Activated CD8-positive, alpha-beta memory T cell treated with anti-CD3 and anti-CD28 coated beads, Interleukin-2, amount 10 ng/mL, durations not matched to agents 7 days and 5 days (primary cell): ENCODE measurements around the gene CWF19L2. TPM values are rescaled to one million over a fixed set of nuclear protein-coding genes. Genes with fewer than 3 reads are reported as not detected.
A peak's percentile ranks its signal among the peaks of the same experiment; 100 is the strongest.
"Not testable (repeated sequence)": the region's sequence is repeated elsewhere in the genome, so short reads cannot be mapped to it uniquely, and the experiment has no call there.

Source experiments
- ATAC-seq: fragments of 150-1000 bp; cut with Tn5 transposase; one replicate; pipeline ENCODE4 v1.10.0; 2021; ENCODE audit warnings: moderate library complexity
- CTCF ChIA-PET: fragments of 350-600 bp; sonication (Branson Sonifier 250); formaldehyde crosslinking; loops from one replicate; lab custom pipeline; 2021; ENCODE audit warnings: antibody characterized with exemption; lab: Charles Lee
- DNase-seq: peaks from one replicate; pipeline ENCODE4 v3.0.0-alpha.2; 2020
- H3K27ac Mint-ChIP-seq: one replicate; pipeline ENCODE4 v1.8.0; 2021; ENCODE audit warnings: mild to moderate bottlenecking, mixed read lengths
- H3K27me3 Mint-ChIP-seq: one replicate; pipeline ENCODE4 v1.8.0; 2021; ENCODE audit warnings: mixed read lengths
- H3K36me3 Mint-ChIP-seq: one replicate; pipeline ENCODE4 v1.8.0; 2021; ENCODE audit warnings: mild to moderate bottlenecking, mixed read lengths
- H3K4me1 Mint-ChIP-seq: one replicate; pipeline ENCODE4 v1.8.0; 2021; ENCODE audit warnings: mixed read lengths
- H3K4me3 Mint-ChIP-seq: one replicate; pipeline ENCODE4 v1.8.0; 2021; ENCODE audit warnings: mild to moderate bottlenecking, moderate library complexity, mixed read lengths
- H3K9me3 Mint-ChIP-seq: one replicate; pipeline ENCODE4 v1.8.0; 2022; ENCODE audit warnings: low read depth, mixed read lengths
- total RNA-seq, 2 experiments: library from RNA; stranded (reverse); gene quantifications; one replicate each; pipeline ENCODE4 v1.2.3, GENCODE V29; 2021

Gene CWF19L2
- total RNA-seq, 2 experiments from 2014 or later: 14.1 to 17.3 TPM

- no peaks in the 10 kb centered on the region for H3K4me1 Mint-ChIP-seq
- no peak for ATAC-seq
- no peak overlapping the region for H3K27ac Mint-ChIP-seq
- no peak for DNase-seq
- no peaks in the 10 kb centered on the region for H3K36me3 Mint-ChIP-seq
- H3K27me3 Mint-ChIP-seq: peaks cover 36% of the 10 kb centered on the region
- CTCF ChIA-PET: no interaction called here
- peaks cover 3% of the 10 kb centered on the region for H3K9me3 Mint-ChIP-seq
- no peak overlapping the region for H3K4me3 Mint-ChIP-seq
Observed at GRCh38 chr11:107468596-107468995, 11.0 kb upstream of the CWF19L2 start.

GRCh38 chr11:107467696-107468095 is 10.1 kb upstream of the CWF19L2 start:
- DNase-seq: no peak
- CTCF ChIA-PET: no interaction called here
- ATAC-seq: no peak
- peaks cover 3% of the 10 kb centered on the region for H3K9me3 Mint-ChIP-seq
- peaks cover 36% of the 10 kb centered on the region for H3K27me3 Mint-ChIP-seq
- H3K4me3 Mint-ChIP-seq: no peak overlapping the region
- no peak overlapping the region for H3K27ac Mint-ChIP-seq
- H3K4me1 Mint-ChIP-seq: no peaks in the 10 kb centered on the region
- H3K36me3 Mint-ChIP-seq: no peaks in the 10 kb centered on the region

DNA sequence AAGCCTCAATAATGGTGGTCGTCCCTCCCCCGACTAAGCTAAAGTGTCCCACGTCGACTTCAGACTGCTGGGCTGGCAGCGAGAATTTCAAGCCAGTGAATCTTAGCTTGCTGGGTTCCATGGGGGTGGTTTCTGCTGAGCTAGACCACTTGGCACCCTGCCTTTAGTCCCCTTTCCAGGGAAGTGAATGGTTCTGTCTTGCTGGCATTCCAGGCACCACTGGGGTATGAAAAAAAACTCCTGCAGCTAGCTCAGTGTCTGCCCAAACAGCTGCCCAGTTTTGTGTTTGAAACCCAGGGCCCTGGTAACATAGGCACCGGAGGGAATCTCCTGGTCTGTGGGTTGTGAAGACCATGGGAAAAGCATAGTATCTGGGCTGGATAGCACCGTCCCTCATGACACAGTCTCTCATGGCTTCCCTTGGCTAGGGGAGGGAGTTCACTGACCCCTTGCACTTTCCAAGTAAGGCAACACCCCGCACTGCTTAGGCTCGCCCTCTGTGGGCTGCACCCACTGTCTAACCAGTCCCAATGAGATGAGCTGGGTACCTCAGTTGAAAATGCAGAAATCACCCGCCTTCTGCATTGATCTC is 8.7 kb upstream of the CWF19L2 start:
- H3K4me1 Mint-ChIP-seq, H3K27ac Mint-ChIP-seq, H3K4me3 Mint-ChIP-seq, DNase-seq, ATAC-seq, H3K36me3 Mint-ChIP-seq, H3K9me3 Mint-ChIP-seq, CTCF ChIA-PET: not testable (repeated sequence)
- peaks cover 31% of the 10 kb centered on the region for H3K27me3 Mint-ChIP-seq

- CTCF ChIA-PET: interaction anchor here (1.1 to 1.3 kb wide), 2 partner anchors 24 to 46 kb away, joined by 3 to 5 read pairs; no protein-coding TSS in a partner anchor
- ATAC-seq: peak; percentile 50
- peak overlapping the region; percentile 87 for H3K27ac Mint-ChIP-seq
- no peaks in the 10 kb centered on the region for H3K27me3 Mint-ChIP-seq
- no peak for DNase-seq
- H3K4me1 Mint-ChIP-seq: peaks cover 22% of the 10 kb centered on the region
- no peaks in the 10 kb centered on the region for H3K9me3 Mint-ChIP-seq
- peaks cover 12% of the 10 kb centered on the region for H3K36me3 Mint-ChIP-seq
- peak overlapping the region; percentile 95 for H3K4me3 Mint-ChIP-seq
Observed at GRCh38 chr11:107457205-107457557, 444 bp downstream of the CWF19L2 start.

DNA sequence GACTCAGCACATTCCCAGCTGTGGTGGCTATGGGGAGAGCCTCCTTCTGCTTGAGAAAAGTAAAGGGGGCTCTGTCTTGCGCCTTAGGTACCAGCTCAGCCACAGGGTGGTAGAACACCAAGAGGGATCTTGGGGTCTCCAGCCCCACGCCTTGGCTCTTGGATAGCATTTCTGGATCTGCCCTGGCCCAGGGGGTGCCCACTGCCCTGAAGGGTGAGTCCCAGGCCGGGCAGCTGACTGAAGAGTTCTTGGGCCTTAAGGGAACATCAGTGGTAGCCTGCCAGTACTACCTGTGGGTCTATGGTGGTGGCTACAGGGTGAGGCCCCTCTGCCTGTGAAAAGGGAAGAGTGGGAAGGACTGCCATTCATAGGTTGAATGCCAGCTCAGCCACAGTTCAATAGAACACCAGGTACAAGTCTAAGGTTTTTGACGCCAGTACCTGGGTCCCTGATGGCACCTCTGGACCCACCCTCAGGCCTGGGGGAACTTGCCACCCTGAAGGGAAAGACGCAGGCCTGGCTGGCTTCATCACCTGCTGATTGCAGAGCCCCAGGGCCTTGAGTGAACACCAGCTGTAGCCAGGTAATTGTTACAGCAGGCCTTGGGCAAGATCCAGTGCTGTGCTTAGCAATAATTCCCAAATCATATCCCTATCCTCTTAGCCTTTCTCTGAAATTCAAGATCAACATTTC is 3.9 kb downstream of the CWF19L2 start:
- no peak overlapping the region for H3K27ac Mint-ChIP-seq
- H3K36me3 Mint-ChIP-seq: peaks cover 16% of the 10 kb centered on the region
- H3K4me1 Mint-ChIP-seq: peaks cover 24% of the 10 kb centered on the region
- ATAC-seq: no peak
- CTCF ChIA-PET: no interaction called here
- H3K27me3 Mint-ChIP-seq: no peaks in the 10 kb centered on the region
- H3K4me3 Mint-ChIP-seq: no peak overlapping the region
- H3K9me3 Mint-ChIP-seq: no peaks in the 10 kb centered on the region
- no peak for DNase-seq

DNA sequence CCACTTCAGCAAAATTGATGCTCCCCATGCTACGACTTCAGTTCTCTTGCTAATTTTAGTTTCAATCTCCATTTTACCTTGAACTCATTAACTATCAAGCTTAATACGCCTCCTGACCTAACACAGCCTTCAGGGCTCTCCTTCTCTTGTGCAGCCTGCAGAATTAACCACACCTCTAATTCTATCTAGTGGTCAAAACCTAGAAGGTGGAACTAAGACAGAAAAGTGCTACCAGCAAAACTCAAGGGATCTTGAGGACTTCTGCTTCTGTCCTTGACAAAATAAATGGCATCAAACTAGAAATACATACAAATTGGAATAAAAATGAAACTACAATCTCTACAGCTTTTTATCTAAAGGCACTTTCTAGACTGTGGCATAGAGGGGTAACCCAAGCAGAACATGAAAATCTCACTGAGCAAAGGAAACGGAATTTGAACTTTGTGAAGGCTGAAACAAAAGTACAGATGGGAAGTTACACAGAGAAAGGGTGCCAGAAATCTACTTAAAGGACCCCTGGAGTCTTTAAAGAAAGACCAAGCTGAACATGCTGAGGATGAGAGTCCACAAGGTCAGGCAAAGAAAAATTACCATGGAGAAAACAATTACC is 10.7 kb downstream of the CWF19L2 start:
- H3K27me3 Mint-ChIP-seq: no peaks in the 10 kb centered on the region
- peaks cover 51% of the 10 kb centered on the region for H3K36me3 Mint-ChIP-seq
- H3K9me3 Mint-ChIP-seq: no peaks in the 10 kb centered on the region
- DNase-seq (no peak), ATAC-seq (no peak)
- H3K4me3 Mint-ChIP-seq: no peak overlapping the region
- no peak overlapping the region for H3K27ac Mint-ChIP-seq
- H3K4me1 Mint-ChIP-seq: peaks cover 8% of the 10 kb centered on the region
- CTCF ChIA-PET: interaction anchor here (1.1 kb wide), 1 partner anchor 21 kb away, joined by 3 read pairs; no protein-coding TSS in a partner anchor

DNA sequence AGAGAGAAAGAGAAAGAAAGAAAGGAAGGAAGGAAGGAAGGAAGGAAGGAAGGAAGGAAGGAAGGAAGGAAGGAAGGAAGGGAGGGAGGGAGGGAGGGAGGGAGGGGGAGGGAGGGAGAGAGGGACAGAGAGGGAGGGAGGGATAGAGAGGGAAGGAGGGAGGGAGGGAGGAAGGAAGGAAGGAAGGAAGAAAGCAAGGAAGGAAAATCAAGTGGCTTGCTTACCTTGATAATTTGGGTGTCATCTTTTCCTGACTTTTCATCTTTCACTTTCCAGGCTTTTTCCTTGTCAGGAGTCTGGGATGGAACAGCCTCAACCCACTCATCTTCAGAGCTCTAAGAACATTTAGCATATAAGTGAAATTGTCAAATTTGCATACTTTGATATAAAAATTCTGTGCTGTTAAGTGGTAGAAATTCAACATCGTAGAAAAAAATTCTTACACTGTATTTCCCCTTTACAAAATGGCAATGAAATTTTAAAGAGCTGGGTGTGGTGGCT is 14.9 kb downstream of the CWF19L2 start:
- no peak for DNase-seq
- peaks cover 6% of the 10 kb centered on the region for H3K4me1 Mint-ChIP-seq
- peaks cover 65% of the 10 kb centered on the region for H3K36me3 Mint-ChIP-seq
- no peak for ATAC-seq
- CTCF ChIA-PET: no interaction called here
- no peaks in the 10 kb centered on the region for H3K9me3 Mint-ChIP-seq
- peak overlapping the region; percentile 62 for H3K27ac Mint-ChIP-seq
- no peak overlapping the region for H3K4me3 Mint-ChIP-seq
- H3K27me3 Mint-ChIP-seq: no peaks in the 10 kb centered on the region

DNA sequence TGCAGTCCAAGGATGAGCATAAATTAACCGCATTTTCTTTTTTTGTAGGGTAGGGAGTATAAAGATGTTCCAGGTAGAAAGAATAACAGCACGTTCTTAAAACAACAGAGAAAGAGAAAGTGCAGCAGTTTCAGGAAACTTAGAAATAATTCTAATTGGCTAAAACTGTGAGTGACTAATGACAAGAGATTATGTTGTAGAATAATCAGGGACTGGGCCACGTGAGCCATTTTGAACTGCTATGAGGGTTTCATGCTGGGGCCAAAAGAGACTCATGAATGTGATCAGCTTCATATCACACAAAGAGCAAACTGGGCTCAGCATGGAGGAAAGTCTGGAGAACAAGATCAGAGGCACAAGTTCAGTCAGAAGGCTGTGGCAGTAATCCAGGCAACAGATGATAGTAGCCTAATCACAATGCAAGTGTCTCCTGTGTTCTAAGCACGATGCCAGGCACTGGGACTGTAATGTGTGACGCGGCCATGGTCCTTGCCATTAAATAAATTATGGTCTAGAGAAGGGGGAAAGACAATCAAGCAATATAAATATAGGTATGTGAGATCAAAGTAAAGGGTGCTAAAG is 17.9 kb downstream of the CWF19L2 start:
- ATAC-seq: no peak
- H3K4me1 Mint-ChIP-seq: no peaks in the 10 kb centered on the region

GRCh38 chr11:107438148-107438547 is 19.5 kb downstream of the CWF19L2 start:
- DNase-seq: no peak
- Mint-ChIP-seq H3K36me3 (peaks cover 33% of the 10 kb centered on the region), H3K9me3 (no peaks in the 10 kb centered on the region), H3K27me3 (no peaks in the 10 kb centered on the region), H3K4me3 (no peak overlapping the region), H3K4me1 (no peaks in the 10 kb centered on the region), H3K27ac (no peak overlapping the region)
- ATAC-seq: no peak
- CTCF ChIA-PET: no interaction called here

More for the DNA sequence above, 17.9 kb downstream of the CWF19L2 start:
- Mint-ChIP-seq H3K4me3 (no peak overlapping the region), H3K27me3 (no peaks in the 10 kb centered on the region), H3K9me3 (no peaks in the 10 kb centered on the region), H3K27ac (no peak overlapping the region), H3K36me3 (peaks cover 45% of the 10 kb centered on the region)
- no peak for DNase-seq
- CTCF ChIA-PET: no interaction called here

GRCh38 chr11:107430525-107430924 is 27.1 kb downstream of the CWF19L2 start:
- peaks cover 29% of the 10 kb centered on the region for H3K36me3 Mint-ChIP-seq
- no peak overlapping the region for H3K4me3 Mint-ChIP-seq
- ATAC-seq (no peak), DNase-seq (no peak)
- H3K27me3 Mint-ChIP-seq: no peaks in the 10 kb centered on the region
- no peak overlapping the region for H3K27ac Mint-ChIP-seq
- H3K4me1 Mint-ChIP-seq: peaks cover 4% of the 10 kb centered on the region
- CTCF ChIA-PET: no interaction called here
- no peaks in the 10 kb centered on the region for H3K9me3 Mint-ChIP-seq

DNA sequence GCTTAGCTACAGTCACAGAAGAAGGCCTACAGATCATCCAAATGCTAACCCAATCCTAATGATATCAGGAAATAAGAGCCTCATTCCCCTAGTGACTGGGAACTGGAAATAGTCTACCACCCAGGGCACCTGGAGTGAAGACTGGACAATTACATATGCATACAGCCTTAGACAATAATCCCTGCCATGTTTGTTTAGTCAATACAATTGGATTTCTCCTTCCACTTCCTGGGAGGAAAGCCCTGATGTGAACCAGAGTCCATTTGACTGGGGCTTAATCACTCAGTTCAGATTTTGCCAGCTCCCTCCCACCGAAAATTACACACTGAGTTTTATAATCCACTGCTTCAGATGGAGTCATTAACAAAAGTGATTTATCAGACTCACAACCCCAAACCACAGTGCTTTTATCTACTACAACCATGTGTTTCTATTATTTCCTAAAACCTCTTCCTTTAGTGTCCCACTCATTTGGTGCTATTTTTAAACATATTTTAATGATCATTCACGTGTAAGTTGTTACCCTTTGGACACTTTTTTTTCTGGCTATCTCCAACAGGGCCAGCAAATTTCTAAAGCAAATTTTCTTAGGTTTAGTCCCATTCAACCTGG is 29.9 kb downstream of the CWF19L2 start:
- Mint-ChIP-seq H3K27ac (no peak overlapping the region), H3K4me1 (peaks cover 4% of the 10 kb centered on the region), H3K36me3 (peaks cover 34% of the 10 kb centered on the region), H3K4me3 (no peak overlapping the region), H3K9me3 (no peaks in the 10 kb centered on the region), H3K27me3 (no peaks in the 10 kb centered on the region)
- DNase-seq (no peak), ATAC-seq (no peak)
- CTCF ChIA-PET: interaction anchor here (1.2 kb wide), 1 partner anchor 30 kb away, joined by 3 read pairs; no protein-coding TSS in a partner anchor

DNA sequence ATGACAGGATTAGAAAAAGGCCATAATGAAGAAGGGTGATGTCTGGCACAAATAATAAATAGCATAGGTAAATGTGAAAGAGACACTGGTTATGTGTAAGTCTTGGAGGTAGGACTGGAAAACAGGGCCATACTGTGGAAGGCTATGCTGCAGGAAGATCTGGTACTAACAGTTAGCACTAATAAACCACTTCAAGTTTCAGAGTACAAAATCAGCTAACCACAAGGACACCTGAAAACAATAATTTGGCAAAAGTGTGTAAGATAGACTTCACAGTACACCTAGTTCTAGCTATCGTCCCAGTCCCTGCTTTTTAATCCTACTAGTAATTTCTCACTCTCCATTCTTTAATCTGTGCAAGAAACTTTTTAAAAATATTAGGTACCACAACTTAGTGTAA is 44.3 kb downstream of the CWF19L2 start:
- H3K36me3 Mint-ChIP-seq: peaks cover 40% of the 10 kb centered on the region
- H3K4me3 Mint-ChIP-seq: no peak overlapping the region
- H3K27me3 Mint-ChIP-seq: no peaks in the 10 kb centered on the region
- H3K4me1 Mint-ChIP-seq: peaks cover 5% of the 10 kb centered on the region
- no peak overlapping the region for H3K27ac Mint-ChIP-seq
- H3K9me3 Mint-ChIP-seq: no peaks in the 10 kb centered on the region
- DNase-seq: no peak
- no peak for ATAC-seq
- CTCF ChIA-PET: no interaction called here

DNA sequence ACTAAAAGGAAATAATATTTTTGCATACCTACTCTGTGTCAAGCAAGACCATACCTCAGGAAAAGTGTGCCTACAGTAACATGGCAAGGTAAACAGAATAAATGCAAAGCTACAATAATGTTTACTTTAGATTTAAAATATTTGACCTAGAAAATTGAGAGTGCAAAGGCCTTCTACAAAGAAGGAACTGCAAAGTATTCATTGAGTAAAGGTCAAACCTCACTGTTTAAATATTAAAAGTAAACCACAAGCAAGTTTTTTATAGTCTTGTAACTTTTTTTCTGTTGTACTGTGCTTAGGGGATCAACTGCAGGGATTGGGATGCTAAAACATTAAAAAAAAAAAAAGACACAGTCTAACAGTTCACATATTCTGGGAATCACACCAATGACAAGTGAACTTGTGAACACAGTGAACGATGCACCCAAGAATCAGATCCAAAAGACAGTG is 48.8 kb downstream of the CWF19L2 start:
- Mint-ChIP-seq H3K4me3 (no peak overlapping the region), H3K9me3 (no peaks in the 10 kb centered on the region), H3K36me3 (peaks cover 36% of the 10 kb centered on the region), H3K27ac (no peak overlapping the region), H3K4me1 (peaks cover 5% of the 10 kb centered on the region), H3K27me3 (no peaks in the 10 kb centered on the region)
- DNase-seq: no peak
- CTCF ChIA-PET: no interaction called here
- ATAC-seq: no peak
